Upper lobe of left lung (tissue), 6 donors: ENCODE measurements around the gene TBC1D32. TPM values are rescaled to one million over a fixed set of nuclear protein-coding genes. Genes with fewer than 3 reads are reported as not detected.

Experiments
- ATAC-seq, 2 donors: fragments of 200-7000 bp; cut with Tn5 transposase; one replicate each; pipeline ENCODE4 v1.9.1; 2022; ENCODE audit warnings: mild to moderate bottlenecking in 2 of 2, moderate library complexity in 2 of 2; ENCODE audit not compliant: low FRiP score in 2 of 2
- DNase-seq, 2 donors: peaks; one replicate each; pipeline ENCODE4 v3.0.0-alpha.2; 2019 to 2020
- H3K27ac ChIP-seq, 4 donors: fragments of 200-600 bp; sonication (generic); one replicate each; pipeline ENCODE4 v1.5.1; 2016 to 2019
- H3K27me3 ChIP-seq, 4 donors: fragments of 200-600 bp; sonication (generic); one replicate each; pipeline ENCODE4 v1.5.1; 2017 to 2019
- H3K36me3 ChIP-seq, 4 donors: fragments of 200-600 bp; sonication (generic); one replicate each; pipeline ENCODE4 v1.5.1; 2016 to 2019
- H3K4me1 ChIP-seq, 4 donors: fragments of 200-600 bp; sonication (generic); one replicate each; pipeline ENCODE4 v1.5.1; 2018 to 2019
- H3K4me3 ChIP-seq, 4 donors: fragments of 200-600 bp; sonication (generic); one replicate each; pipeline ENCODE4 v1.5.1; 2017 to 2019; ENCODE audit warnings: mild to moderate bottlenecking in 2 of 4, moderate library complexity in 1 of 4
- H3K9me3 ChIP-seq, 4 donors: fragments of 200-600 bp; sonication (generic); one replicate each; pipeline ENCODE4 v1.5.1; 2018 to 2019
- CTCF ChIP-seq, 6 experiments: fragments of 450-650 bp in 4 of 6; fragments of 200-600 bp in 2 of 6; sonication (generic) in 2 of 6; IDR thresholded peaks; one replicate each; pipeline ENCODE4 v1.5.1; 2016 to 2019; ENCODE audit warnings: antibody characterized with exemption in 6 of 6
- EP300 ChIP-seq, 4 donors: sonication (generic); formaldehyde crosslinking; IDR thresholded peaks; one replicate each; pipeline ENCODE4 v1.5.1; 2017; ENCODE audit warnings: antibody characterized with exemption in 4 of 4, control low read depth in 2 of 4
- POLR2A ChIP-seq, 4 donors: fragments of 450-650 bp; IDR thresholded peaks; one replicate each; pipeline ENCODE4 v1.5.1; 2016 to 2017; ENCODE audit warnings: antibody characterized with exemption in 4 of 4, mild to moderate bottlenecking in 2 of 4
- POLR2AphosphoS5 ChIP-seq, 2 donors: sonication (generic); formaldehyde crosslinking; IDR thresholded peaks; one replicate each; pipeline ENCODE4 v1.5.1; 2017; ENCODE audit warnings: antibody characterized with exemption in 2 of 2
- WGBS, 2 donors: methylation state at CpG; one replicate each; pipeline ENCODE4 v1.1.5; 2017 to 2018; 5-methylcytosine and 5-hydroxymethylcytosine counted together
- total RNA-seq, 6 donors: library from RNA; depleted of rRNA in 4 of 6; stranded (reverse); fragments of >200 nt in 4 of 6; gene quantifications; one replicate each; pipeline versions ENCODE4 v1.1.0 to v1.2.1, GENCODE V29; 2016 to 2021
- donor health status: DM: no; HTN: no; CAD: no; lungs with moderate emphysema.
- donor health status: DM: no; HTN: yes; CAD: no; lungs with severe emphysema.

The TBC1D32 gene
- total RNA-seq, 6 donors from 2014 or later, result 1.2 to 13.5 (median 5.3) TPM

GRCh38 chr6:121124600-121124999, 209.7 kb downstream of the TBC1D32 start:
- no peak for ATAC-seq
- Histone ChIP-seq H3K4me1 (no peaks in the 10 kb centered on the region), H3K9me3 (peaks cover 9 to 13% (median 11%) of the 10 kb centered on the region in 4 donors), H3K36me3 (peaks cover 0 to 11% (median 7%) of the 10 kb centered on the region in 4 donors), H3K27me3 (no peaks in the 10 kb centered on the region), H3K27ac (no peak overlapping the region), H3K4me3 (no peak overlapping the region)
- TF ChIP-seq POLR2A (IDR thresholded peaks at IDR 0.05) (no peak), CTCF (IDR thresholded peaks at IDR 0.05) (no peak), POLR2AphosphoS5 (IDR thresholded peaks at IDR 0.05) (no peak), EP300 (IDR thresholded peaks at IDR 0.05) (no peak)
- no peak for DNase-seq

GRCh38 chr6:121112356-121112755, 221.9 kb downstream of the TBC1D32 start:
- Histone ChIP-seq H3K4me1 (no peaks in the 10 kb centered on the region), H3K4me3 (no peak overlapping the region), H3K27ac (no peak overlapping the region), H3K27me3 (no peaks in the 10 kb centered on the region), H3K9me3 (no peaks in the 10 kb centered on the region), H3K36me3 (no peaks in the 10 kb centered on the region)
- no peak for DNase-seq
- TF ChIP-seq POLR2AphosphoS5 (IDR thresholded peaks at IDR 0.05), result no peak
- TF ChIP-seq EP300 (IDR thresholded peaks at IDR 0.05), result no peak
- no peak for TF ChIP-seq CTCF (IDR thresholded peaks at IDR 0.05)
- no peak for TF ChIP-seq POLR2A (IDR thresholded peaks at IDR 0.05)
- ATAC-seq, result no peak

GRCh38 chr6:121110733-121111132, 223.5 kb downstream of the TBC1D32 start:
- 94 to 96% methylated on average over 4 of the region's 4 CpGs for WGBS, 2 donors
- Histone ChIP-seq H3K4me1 (no peaks in the 10 kb centered on the region), H3K36me3 (no peaks in the 10 kb centered on the region), H3K27ac (no peak overlapping the region), H3K27me3 (no peaks in the 10 kb centered on the region), H3K4me3 (no peak overlapping the region), H3K9me3 (no peaks in the 10 kb centered on the region)
- TF ChIP-seq CTCF (IDR thresholded peaks at IDR 0.05) (no peak), POLR2AphosphoS5 (IDR thresholded peaks at IDR 0.05) (no peak), POLR2A (IDR thresholded peaks at IDR 0.05) (no peak), EP300 (IDR thresholded peaks at IDR 0.05) (no peak)
- ATAC-seq (no peak), DNase-seq (no peak)

- ATAC-seq, result no peak
- Histone ChIP-seq H3K4me3 (no peak overlapping the region), H3K27me3 (no peaks in the 10 kb centered on the region), H3K4me1 (no peaks in the 10 kb centered on the region), H3K9me3 (no peaks in the 10 kb centered on the region), H3K36me3 (peaks cover 0 to 4% (median 0%) of the 10 kb centered on the region in 4 donors), H3K27ac (no peak overlapping the region)
- WGBS, 2 donors, result 88 to 92% methylated on average over 1 of the region's 1 CpG
- DNase-seq, result no peak
- no peak for TF ChIP-seq EP300 (IDR thresholded peaks at IDR 0.05)
- no peak for TF ChIP-seq POLR2A (IDR thresholded peaks at IDR 0.05)
- no peak for TF ChIP-seq POLR2AphosphoS5 (IDR thresholded peaks at IDR 0.05)
- no peak for TF ChIP-seq CTCF (IDR thresholded peaks at IDR 0.05)
Observed at GRCh38 chr6:121106962-121107361, 227.3 kb downstream of the TBC1D32 start.

GRCh38 chr6:121105461-121105860, 228.8 kb downstream of the TBC1D32 start:
- no peak for TF ChIP-seq CTCF (IDR thresholded peaks at IDR 0.05)
- TF ChIP-seq POLR2AphosphoS5 (IDR thresholded peaks at IDR 0.05), result no peak
- TF ChIP-seq EP300 (IDR thresholded peaks at IDR 0.05), result no peak
- no peak for TF ChIP-seq POLR2A (IDR thresholded peaks at IDR 0.05)
- no peak for DNase-seq
- Histone ChIP-seq H3K4me3 (no peak overlapping the region), H3K4me1 (no peaks in the 10 kb centered on the region), H3K9me3 (no peaks in the 10 kb centered on the region), H3K36me3 (peaks cover 0 to 4% (median 0%) of the 10 kb centered on the region in 4 donors), H3K27me3 (no peaks in the 10 kb centered on the region), H3K27ac (no peak overlapping the region)
- ATAC-seq, result no peak
- 73 to 85% methylated on average over 4 of the region's 4 CpGs for WGBS, 2 donors
